Cardiac muscle cell (in vitro differentiated cells and primary cell): ENCODE measurements around the gene MARS1. TPM values are rescaled to one million over a fixed set of nuclear protein-coding genes. Genes with fewer than 3 reads are reported as not detected.
"Not testable (repeated sequence)": the region's sequence is repeated elsewhere in the genome, so short reads cannot be mapped to it uniquely, and the experiment has no call there.

Experiments used
- DNase-seq, 2 donors: peaks; one replicate each; pipeline versions ENCODE4 v3.0.0 to v3.0.0-alpha.2; 2010 to 2017; ENCODE audit warnings: low read depth in 1 of 2, low spot score in 1 of 2
- H3K27ac ChIP-seq: fragments of 200-600 bp; sonication (generic); 2 replicates; pipeline ENCODE4 v1.5.1; 2016
- H3K27me3 ChIP-seq: fragments of 200-600 bp; sonication (generic); 2 replicates; pipeline ENCODE4 v1.6.0; 2016; ENCODE audit warnings: control low read depth
- H3K36me3 ChIP-seq: fragments of 200-600 bp; sonication (generic); 2 replicates; pipeline ENCODE4 v1.5.1; 2016; ENCODE audit warnings: control low read depth
- H3K4me1 ChIP-seq: fragments of 200-600 bp; sonication (generic); 2 replicates; pipeline ENCODE4 v1.8.1; 2017; ENCODE audit warnings: low read depth, mild to moderate bottlenecking, mixed run types
- H3K4me3 ChIP-seq: fragments of 200-600 bp; sonication (generic); 2 replicates; pipeline ENCODE4 v1.5.1; 2016; ENCODE audit warnings: mild to moderate bottlenecking
- H3K9me3 ChIP-seq: fragments of 200-600 bp; sonication (generic); 2 replicates; pipeline ENCODE4 v1.5.1; 2017; ENCODE audit warnings: low read depth, mild to moderate bottlenecking, control low read depth
- polyA plus RNA-seq: library from polyadenylated mRNA; unstranded; fragments of >200 nt; fragmentation: Nextera tagmentation; extraction: Ambion mirVana; gene quantifications from 2 replicates; pipeline ENCODE4 v1.2.1, GENCODE V29; 2016
- total RNA-seq: library from RNA; depleted of rRNA; stranded (reverse); fragments of >200 nt; gene quantifications from 2 replicates; pipeline ENCODE4 v1.2.3, GENCODE V29; 2016
- TF ChIP-seq, protein P1 (sequence below): IDR thresholded peaks from 2 replicates; pipeline ENCODE4 v1.5.1; 2012; ENCODE audit warnings: low read depth, mild to moderate bottlenecking, low read length

Gene MARS1
- total RNA-seq (76.7 and 333 TPM in 2 replicates), polyA plus RNA-seq (153 and 190 TPM in 2 replicates)

DNA sequence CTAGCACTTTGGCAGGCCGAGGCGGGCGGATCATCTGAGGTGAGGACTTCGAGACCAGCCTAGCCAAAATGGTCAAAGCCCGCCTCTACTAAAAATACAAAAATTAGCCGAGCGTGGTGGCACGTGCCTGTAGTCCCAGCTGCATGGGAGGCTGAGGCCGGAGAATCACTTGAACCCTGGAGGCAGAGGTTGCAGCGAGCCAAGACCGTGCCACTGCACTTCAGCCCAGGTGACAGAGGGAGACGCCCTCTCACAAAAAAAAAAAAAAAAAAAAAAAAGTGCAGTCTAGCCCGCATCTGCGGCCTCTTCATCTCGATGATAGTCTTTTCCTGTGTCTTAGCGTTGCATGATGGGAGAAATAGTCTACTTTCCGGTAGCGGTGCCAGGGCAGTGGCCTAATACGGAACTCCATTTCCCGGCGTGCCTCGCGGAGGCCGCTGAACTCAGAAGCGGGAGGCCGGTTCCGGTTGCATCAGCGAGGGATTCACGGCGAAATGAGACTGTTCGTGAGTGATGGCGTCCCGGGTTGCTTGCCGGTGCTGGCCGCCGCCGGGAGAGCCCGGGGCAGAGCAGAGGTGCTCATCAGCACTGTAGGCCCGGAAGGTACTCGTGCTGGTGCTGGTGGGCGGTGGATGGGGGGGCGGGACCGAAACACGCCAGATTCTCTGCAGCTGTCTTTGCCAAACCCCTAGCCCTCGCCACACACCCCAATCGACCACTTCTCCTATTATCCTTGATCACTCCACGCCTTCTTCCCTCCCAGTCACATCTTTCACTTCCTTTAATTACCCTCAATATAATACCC lies at the start of gene MARS1:
Gene MARS1, plus strand, starts transcription at position 472 of the 805 bp plus-strand sequence. Its CDS starts 23 bp downstream, at position 495.
- Histone ChIP-seq H3K9me3 (no peaks in the 10 kb centered on the region), H3K4me3 (peak within 1 kb of the TSS; percentile 98), H3K36me3 (peaks cover 17% of the 10 kb centered on the region), H3K27ac (peak within 1 kb of the TSS; percentile 75), H3K27me3 (no peaks in the 10 kb centered on the region), H3K4me1 (peaks cover 6% of the 10 kb centered on the region)
- TF ChIP-seq, protein P1, sequence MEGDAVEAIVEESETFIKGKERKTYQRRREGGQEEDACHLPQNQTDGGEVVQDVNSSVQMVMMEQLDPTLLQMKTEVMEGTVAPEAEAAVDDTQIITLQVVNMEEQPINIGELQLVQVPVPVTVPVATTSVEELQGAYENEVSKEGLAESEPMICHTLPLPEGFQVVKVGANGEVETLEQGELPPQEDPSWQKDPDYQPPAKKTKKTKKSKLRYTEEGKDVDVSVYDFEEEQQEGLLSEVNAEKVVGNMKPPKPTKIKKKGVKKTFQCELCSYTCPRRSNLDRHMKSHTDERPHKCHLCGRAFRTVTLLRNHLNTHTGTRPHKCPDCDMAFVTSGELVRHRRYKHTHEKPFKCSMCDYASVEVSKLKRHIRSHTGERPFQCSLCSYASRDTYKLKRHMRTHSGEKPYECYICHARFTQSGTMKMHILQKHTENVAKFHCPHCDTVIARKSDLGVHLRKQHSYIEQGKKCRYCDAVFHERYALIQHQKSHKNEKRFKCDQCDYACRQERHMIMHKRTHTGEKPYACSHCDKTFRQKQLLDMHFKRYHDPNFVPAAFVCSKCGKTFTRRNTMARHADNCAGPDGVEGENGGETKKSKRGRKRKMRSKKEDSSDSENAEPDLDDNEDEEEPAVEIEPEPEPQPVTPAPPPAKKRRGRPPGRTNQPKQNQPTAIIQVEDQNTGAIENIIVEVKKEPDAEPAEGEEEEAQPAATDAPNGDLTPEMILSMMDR = no peak
- peak; percentile 96 to 97 for DNase-seq

DNA sequence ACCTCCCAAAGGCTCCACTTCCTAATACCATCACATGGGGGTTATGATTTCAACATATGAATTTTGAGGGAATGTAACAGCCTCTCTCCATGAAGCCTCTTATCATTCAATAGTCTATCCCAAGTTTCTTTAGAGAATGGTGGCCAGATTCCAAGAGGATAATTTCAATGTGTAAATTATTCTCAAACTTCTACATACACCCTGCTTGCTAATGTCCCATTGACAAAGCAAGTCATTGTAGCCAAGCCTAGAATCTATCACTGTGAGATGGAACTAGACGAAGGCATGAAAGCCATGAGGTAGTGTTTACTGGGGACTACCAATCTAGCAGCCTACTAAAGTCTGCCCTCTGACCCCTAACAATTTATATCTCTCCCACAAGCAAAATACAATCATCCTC lies 49.5 kb upstream of the MARS1 start:
- Histone ChIP-seq H3K4me3 (no peak overlapping the region), H3K27ac (no peak overlapping the region), H3K36me3 (no peaks in the 10 kb centered on the region), H3K4me1 (no peaks in the 10 kb centered on the region), H3K9me3 (no peaks in the 10 kb centered on the region), H3K27me3 (no peaks in the 10 kb centered on the region)
- no peak for DNase-seq
- TF ChIP-seq, protein P1 = no peak

DNA sequence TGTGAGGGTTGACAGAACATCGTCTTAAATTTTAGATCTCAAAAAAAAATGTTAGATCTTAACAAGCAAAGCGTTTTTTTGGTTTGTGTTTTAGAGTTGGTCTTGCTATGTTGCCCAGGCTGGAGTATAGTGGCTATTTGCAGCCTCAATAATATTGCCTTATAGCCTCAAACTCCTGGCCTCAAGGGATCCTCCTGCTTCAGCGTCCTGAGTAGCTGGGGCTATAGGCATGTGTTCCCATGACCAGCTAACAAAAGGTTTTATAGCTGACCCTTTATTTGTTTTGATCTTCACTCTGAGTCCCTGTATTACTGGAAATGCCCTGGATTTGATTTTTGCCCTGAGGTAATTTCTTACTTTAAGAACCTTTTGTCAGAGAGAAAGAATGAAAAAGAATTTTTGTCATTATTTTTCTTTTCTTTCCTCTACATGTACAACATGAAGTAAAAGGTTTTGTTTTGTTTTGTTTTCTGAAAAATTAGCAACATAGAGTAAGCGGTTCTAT lies 48.1 kb upstream of the MARS1 start:
- no peak overlapping the region for H3K4me3 ChIP-seq
- H3K27me3 ChIP-seq = no peaks in the 10 kb centered on the region
- H3K36me3 ChIP-seq = no peaks in the 10 kb centered on the region
- H3K4me1 ChIP-seq = no peaks in the 10 kb centered on the region
- H3K27ac ChIP-seq = no peak overlapping the region
- DNase-seq = no peak
- TF ChIP-seq, protein P1 = no peak
- no peaks in the 10 kb centered on the region for H3K9me3 ChIP-seq

DNA sequence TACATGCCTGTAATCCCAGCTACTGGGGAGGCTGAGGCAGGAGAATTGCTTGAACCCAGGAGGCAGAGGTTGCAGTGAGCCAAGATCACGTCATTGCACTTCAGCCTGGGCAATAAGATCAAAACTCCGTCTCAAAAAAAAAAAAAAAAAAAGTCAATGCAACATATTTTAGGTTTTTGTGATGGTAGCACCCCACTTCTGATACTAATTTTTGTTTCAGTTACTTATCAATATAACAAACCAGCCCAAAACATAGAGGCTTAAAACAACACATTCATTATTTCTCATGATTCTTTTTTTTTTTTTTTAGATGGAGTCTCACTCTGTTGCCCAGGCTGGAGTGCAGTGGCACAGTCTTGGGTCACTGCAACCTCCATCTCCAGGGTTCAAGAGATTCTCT lies 46.5 kb upstream of the MARS1 start:
- not testable (repeated sequence) for DNase-seq, H3K4me1 ChIP-seq, H3K4me3 ChIP-seq, H3K27me3 ChIP-seq, H3K27ac ChIP-seq, H3K9me3 ChIP-seq, H3K36me3 ChIP-seq

DNA sequence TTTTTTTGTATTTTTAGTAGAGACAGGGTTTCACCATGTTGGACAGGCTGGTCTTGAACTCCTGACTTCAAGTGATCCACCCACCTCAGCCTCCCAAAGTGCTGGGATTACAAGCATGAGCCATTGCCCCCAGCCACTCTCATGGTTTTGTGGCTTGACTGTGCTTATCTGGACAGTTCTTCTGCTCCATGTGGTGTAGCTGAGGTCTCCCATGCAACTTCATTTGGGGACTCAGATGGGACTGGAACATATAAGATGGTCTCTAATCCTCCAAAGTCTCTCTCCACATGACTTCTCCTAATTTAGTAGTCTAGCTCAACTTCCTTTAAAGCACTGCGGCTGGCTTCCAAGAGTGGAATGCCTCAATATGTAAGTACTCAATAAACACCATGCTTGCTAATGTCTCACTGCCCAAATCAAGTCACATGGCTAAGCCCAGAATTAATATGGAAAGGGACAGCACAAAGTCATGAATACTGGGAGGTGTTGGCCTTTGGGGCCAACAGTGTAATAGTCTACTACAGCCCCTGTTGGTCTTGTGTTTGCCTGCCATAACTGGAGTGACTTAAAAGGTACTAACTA lies 45.9 kb upstream of the MARS1 start:
- Histone ChIP-seq H3K27ac (no peak overlapping the region), H3K27me3 (no peaks in the 10 kb centered on the region), H3K4me3 (no peak overlapping the region), H3K4me1 (no peaks in the 10 kb centered on the region), H3K36me3 (no peaks in the 10 kb centered on the region), H3K9me3 (no peaks in the 10 kb centered on the region)
- TF ChIP-seq, protein P1 = no peak
- no peak for DNase-seq

DNA sequence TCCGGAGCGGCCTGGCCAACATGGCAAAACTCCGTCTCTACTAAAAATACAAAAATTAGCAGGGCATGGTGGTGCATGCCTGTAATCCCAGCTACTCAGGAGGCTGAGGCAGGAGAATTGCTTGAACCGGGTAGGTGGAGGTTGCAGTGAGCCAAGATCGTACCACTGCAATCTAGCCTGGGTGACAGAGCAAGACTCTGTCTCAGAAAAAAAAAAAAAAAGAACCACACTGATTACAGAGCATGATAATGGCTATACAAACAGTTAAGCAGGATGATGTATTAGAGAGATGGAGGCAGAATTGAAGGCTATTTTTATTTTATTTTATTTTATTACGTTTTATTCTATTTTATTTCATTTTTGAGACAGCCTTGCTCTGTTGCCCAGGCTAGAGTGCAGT lies 43.5 kb upstream of the MARS1 start:
- H3K27ac ChIP-seq, H3K4me1 ChIP-seq, H3K9me3 ChIP-seq, H3K4me3 ChIP-seq, H3K27me3 ChIP-seq, H3K36me3 ChIP-seq, DNase-seq: not testable (repeated sequence)
